Neural progenitor cell (in vitro differentiated cells): ENCODE measurements around the gene CBR1.

Experiments
- CTCF ChIP-seq: fragments of 200-600 bp; sonication (generic); IDR thresholded peaks from 2 replicates; pipeline ENCODE4 v1.5.1; 2017; ENCODE audit warnings: antibody characterized with exemption, mild to moderate bottlenecking
- EZH2 ChIP-seq: fragments of 200-600 bp; sonication (generic); IDR thresholded peaks from 2 replicates; pipeline ENCODE4 v1.6.1; 2017; ENCODE audit warnings: antibody characterized with exemption, mild to moderate bottlenecking, moderate library complexity
- EZH2phosphoT487 ChIP-seq: fragments of 200-600 bp; sonication (generic); IDR thresholded peaks from 2 replicates; pipeline ENCODE4 v1.6.1; 2017; ENCODE audit warnings: antibody characterized with exemption

GRCh38 chr21:36041910-36042309, 27.9 kb upstream of the CBR1 start:
- TF ChIP-seq CTCF (no peak), EZH2 (no peak), EZH2phosphoT487 (no peak)
